ENCODE results near the gene SLC44A2.

Gene SLC44A2

GRCh38 chr19:10653732-10654609, 28.6 kb downstream of the SLC44A2 start, which contains the start of gene ILF3:
ILF3 (plus strand) TSS chr19:10654346; CDS start chr19:10670606, 16,260 bp downstream.
- Histone ChIP-seq H4K20me1 (ENCODE audit: insufficient read depth, low read length) (peaks cover 39% of the 10 kb centered on the region), H3K36me3 (replicated peaks; ENCODE audit: low read depth, low read length) (peaks cover 38% of the 10 kb centered on the region), H3K9me3 (ENCODE audit: insufficient read depth, low read length) (no peaks in the 10 kb centered on the region), H3K4me3 (ENCODE audit: low read length) (peak within 1 kb of the TSS; percentile 90), H3K9ac (ENCODE audit: low read length) (peak within 1 kb of the TSS; percentile 99), H3K79me2 (ENCODE audit: low read length) (peaks cover 70% of the 10 kb centered on the region), H3K4me2 (ENCODE audit: low read length) (peak within 1 kb of the TSS; percentile 97), H3K4me1 (ENCODE audit: low read length) (peaks cover 32% of the 10 kb centered on the region), H2AFZ (ENCODE audit: low read depth, low read length) (no peak within 1 kb of the TSS), H3K27ac (ENCODE audit: low read length) (peak within 1 kb of the TSS; percentile 83), H3K27me3 (ENCODE audit: low read depth, low read length) (no peaks in the 10 kb centered on the region)
- TF ChIP-seq EZH2phosphoT487 (IDR thresholded peaks at IDR 0.05; ENCODE audit: low read depth) = no peak
- TF ChIP-seq CTCF (IDR thresholded peaks at IDR 0.05; ENCODE audit: low read depth, low read length) = no peak

GRCh38 chr19:10654610-10655456, 29.5 kb downstream of the SLC44A2 start:
- Histone ChIP-seq H3K4me1 (ENCODE audit: low read length) (peaks cover 39% of the 10 kb centered on the region), H3K9ac (ENCODE audit: low read length) (peak overlapping the region; percentile 99), H3K4me2 (ENCODE audit: low read length) (peak overlapping the region; percentile 97), H3K27ac (ENCODE audit: low read length) (peak overlapping the region; percentile 83), H2AFZ (ENCODE audit: low read depth, low read length) (no peak overlapping the region), H3K4me3 (ENCODE audit: low read length) (peak overlapping the region; percentile 90), H3K27me3 (ENCODE audit: low read depth, low read length) (no peaks in the 10 kb centered on the region), H3K36me3 (replicated peaks; ENCODE audit: low read depth, low read length) (peaks cover 41% of the 10 kb centered on the region), H4K20me1 (ENCODE audit: insufficient read depth, low read length) (peaks cover 47% of the 10 kb centered on the region), H3K79me2 (ENCODE audit: low read length) (peaks cover 79% of the 10 kb centered on the region), H3K9me3 (ENCODE audit: insufficient read depth, low read length) (no peaks in the 10 kb centered on the region)
- TF ChIP-seq EZH2phosphoT487 (IDR thresholded peaks at IDR 0.05; ENCODE audit: low read depth) = no peak
- TF ChIP-seq CTCF (IDR thresholded peaks at IDR 0.05; ENCODE audit: low read depth, low read length) = no peak

- Histone ChIP-seq H2AFZ (ENCODE audit: low read depth, low read length) (no peak overlapping the region), H3K36me3 (replicated peaks; ENCODE audit: low read depth, low read length) (peaks cover 48% of the 10 kb centered on the region), H3K4me3 (ENCODE audit: low read length) (peak overlapping the region; percentile 90), H4K20me1 (ENCODE audit: insufficient read depth, low read length) (peaks cover 56% of the 10 kb centered on the region), H3K4me1 (ENCODE audit: low read length) (peaks cover 39% of the 10 kb centered on the region), H3K79me2 (ENCODE audit: low read length) (peaks cover 87% of the 10 kb centered on the region), H3K4me2 (ENCODE audit: low read length) (peak overlapping the region; percentile 97), H3K27ac (ENCODE audit: low read length) (peak overlapping the region; percentile 83), H3K9ac (ENCODE audit: low read length) (peak overlapping the region; percentile 99), H3K9me3 (ENCODE audit: insufficient read depth, low read length) (no peaks in the 10 kb centered on the region), H3K27me3 (ENCODE audit: low read depth, low read length) (no peaks in the 10 kb centered on the region)
- TF ChIP-seq EZH2phosphoT487 (IDR thresholded peaks at IDR 0.05; ENCODE audit: low read depth) = no peak
- peak; percentile 27; the same call in 1 of the 2 replicates for TF ChIP-seq CTCF (IDR thresholded peaks at IDR 0.05; ENCODE audit: low read depth, low read length)
Observed at GRCh38 chr19:10655457-10656312, 30.3 kb downstream of the SLC44A2 start.
